NCI-H2227 (cell line): Measurements from ENCODE around the gene BDKRB2.

Experiments used
- DNase-seq: peaks from one replicate; lab custom pipeline; 2025; ENCODE audit not compliant: unreplicated experiment; lab: John Stamatoyannopoulos, UW

The BDKRB2 gene

DNA sequence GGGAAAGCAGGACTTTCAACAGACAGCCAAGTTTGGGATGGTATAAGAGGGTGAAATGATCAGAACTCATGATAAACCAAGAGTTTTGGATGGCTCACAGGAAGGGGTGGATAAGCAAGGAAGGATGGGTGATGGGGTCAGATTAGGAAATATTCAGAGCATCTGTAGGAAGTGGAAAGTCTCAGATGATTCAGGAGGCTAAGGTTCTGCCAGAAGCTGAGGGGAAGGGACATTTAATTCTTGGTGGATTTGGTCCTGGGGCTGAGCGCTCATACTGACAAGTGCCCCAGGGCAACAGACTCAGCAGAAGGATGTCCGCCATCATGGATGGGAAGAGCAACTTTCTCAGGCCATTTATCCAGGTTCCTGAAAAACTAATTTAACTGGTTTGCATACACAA is 28.4 kb upstream of the BDKRB2 start:
- DNase-seq: no peak

DNA sequence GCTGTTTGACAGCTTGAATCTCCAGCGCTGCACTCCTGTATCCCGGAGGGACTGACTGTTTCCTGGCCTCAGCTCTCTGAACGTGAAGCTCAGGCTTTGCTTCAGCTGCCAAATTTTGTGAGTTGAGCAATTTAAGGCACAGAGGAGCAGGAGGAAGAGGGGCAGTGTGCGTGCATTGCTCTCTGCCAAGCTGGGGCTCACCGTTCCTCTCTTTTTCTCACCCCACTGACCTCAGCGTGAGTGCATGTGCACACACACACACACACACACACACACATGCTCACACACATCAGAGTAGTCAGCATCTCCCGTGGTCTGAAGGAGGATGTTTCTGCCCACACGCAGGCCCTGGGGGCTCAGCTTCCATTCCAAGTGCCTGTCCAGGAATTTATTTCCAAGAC is 27.8 kb upstream of the BDKRB2 start:
- no peak for DNase-seq

DNA sequence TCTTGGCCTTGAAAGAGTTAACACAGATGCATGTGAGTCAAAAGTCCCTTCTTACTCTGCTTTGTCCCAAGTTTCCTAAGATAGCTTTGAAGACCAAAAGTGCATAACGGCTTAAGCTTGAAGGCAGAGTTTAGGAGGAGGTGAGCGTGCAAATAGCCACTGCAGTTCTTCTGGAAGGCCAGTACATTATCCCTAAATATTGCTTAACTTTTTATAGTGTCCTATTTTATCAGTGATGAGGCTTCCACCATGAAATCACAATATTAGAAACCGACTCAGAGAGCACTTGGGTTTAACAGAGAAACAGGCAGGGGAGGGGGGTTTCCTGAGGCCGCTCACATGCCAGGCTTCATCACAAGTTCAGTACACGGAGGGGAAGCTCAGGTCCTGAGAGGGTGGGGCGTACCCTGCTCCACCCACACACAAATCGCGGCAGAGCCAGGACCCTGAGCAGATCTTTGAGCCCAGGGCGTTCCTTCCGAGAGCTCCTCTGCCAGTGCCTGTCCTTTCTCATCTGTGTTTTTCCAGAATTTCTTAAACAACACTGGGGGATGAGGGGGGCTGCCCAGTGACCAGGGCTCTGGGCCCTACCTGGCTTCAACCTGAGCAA is 26.8 kb upstream of the BDKRB2 start:
- DNase-seq: no peak

DNA sequence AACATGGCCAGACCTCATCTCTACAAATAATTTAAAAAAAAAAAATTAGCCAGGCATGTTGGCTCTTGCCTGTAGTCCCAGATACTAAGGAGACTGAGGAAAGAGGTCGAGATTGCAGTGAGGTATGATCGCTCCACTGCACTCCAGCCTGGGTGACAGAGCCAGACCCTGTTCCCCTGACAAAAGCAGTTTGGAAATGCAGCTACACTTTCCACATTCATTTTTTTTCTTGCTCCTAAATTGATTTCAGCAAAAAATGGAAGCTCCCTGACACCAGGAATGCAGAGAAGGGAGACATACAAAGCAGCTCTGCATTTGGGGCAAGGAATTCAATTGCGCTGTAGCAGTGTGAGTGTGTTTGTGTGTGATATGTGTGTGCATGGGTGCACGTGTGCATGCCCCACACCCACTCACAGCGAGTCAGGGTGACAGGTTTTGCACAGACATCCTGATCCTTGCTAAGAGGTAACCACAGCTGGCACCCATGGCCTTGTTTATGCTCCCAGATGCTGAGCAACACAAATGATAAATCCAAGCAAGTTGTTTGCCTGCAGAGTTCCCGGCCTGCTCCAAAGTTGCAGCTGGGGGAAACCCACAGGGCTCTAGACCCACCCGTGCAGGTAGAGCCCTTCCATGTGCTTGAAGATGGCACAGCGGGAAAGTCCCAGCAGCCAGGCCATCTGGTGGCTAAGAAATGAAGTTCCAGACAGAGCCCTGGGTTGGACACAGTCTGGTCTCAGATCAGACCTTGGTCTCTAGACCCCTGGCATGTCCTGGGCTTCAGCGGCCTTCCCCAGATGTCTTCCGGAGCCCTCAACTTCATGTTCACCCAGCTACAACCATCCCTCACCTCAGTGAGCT is 25.9 kb upstream of the BDKRB2 start:
- DNase-seq: no peak

DNA sequence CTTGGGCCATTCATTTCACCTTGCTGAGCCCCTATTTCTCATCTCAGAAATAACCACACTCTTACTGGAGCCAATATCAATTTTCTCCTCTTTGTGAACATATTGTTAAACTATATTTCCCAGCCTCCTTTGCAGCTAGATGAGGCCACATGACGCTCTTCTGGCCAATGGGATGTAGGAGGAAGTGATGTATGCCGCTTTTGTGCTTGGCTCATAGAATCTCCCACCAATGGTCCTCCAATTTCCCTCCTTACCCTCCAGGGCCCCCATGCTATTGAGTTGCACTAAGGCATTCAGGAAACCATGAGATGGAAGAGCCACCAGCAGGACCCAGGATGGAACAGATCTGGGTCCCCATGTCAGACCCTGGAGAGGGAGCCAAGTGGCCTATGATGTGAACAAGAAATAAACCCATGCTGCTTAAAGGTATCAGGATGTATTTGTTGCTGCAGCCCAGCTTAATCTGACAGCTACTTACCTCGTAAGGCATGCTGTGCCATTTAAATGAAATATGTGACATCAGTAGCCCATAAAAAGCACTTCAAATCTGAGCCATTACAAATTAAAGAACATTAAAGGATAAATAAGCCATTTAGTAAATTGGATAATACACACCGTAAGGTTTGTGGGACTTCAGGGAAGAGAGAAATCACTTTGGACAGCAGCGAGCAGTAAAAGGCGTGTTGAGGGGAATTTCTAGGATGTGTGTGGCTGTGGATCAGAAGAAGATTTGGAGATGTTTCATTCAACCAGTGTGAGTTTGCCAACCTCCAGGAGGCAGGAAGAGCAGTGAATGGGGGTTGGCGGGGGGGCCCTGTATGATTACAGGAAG is 24.4 kb upstream of the BDKRB2 start:
- no peak for DNase-seq

DNA sequence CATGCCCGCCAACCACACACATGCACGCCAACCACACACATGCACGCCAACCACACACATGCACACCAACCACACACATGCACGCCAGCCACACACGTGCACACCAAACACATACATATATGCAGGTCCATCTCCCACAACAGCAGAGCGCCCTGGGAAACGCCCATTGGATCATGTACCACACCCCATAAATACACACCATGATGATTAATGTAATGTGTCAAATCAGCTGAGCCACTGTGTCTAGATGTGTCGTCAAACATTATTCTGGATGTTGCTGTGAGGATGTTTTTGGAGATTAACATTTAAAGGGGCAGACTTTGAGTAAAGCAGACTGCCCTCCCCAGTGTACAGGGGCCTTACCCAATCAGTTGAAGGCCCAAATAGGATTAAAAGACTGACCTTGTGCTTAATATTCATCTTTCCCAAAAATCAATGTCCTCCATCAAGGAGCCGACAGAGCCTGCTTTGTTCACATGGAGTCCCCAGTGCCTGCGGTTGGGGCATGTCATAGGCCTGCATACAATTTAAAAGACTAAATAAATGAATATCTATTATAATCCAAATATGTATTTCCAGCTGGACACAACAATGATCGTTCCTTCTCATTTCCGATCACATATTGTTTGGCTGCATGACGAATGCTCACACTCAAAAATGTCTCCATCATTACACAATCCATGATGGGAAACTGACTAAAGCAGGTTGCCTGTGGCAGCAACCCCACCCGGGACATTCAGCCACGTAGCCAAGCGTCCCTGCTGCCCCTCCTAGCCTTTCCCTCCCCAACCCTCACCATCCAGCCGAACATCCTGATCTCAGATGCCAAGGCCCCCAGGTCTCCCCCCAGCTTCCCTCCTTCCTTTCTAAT is 23.2 kb upstream of the BDKRB2 start:
- DNase-seq: no peak

DNA sequence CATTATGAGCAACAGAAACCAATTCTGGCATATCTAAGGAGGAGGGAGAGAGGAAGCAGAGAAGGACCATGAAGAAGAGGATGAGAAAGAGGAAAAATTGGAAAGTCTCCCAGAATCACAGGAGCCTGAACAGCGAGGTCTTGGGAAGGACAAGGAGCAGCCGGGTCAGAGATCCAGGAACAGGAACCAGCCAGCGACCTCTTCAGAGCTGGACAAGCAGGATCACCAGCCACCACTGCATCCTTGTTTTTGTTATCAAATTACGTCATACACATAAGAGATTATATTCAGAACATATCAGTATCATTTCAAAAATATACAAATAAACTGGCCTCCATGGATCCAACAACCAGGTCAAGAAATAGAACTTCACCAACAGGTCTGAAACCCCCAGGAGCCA is 22.1 kb upstream of the BDKRB2 start:
- no peak for DNase-seq

DNA sequence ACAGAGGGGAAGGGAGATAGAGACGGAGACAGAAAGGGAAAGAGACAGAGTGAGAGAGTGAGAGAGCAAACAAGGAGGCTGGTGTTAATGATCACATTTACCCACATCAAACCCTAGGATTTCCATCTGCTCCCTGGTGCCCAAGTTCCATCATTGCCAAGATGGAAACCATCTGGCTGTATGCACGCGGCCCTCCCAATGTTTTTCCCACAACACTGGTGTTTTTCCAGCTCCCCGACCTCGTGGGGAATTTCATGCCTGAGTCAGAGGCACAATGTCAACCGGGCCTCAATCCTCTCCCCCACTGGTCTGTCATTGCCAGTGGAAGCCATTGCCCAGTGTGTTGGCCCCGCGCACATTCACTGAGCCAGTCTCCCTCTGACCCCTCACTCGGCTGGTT is 19.9 kb upstream of the BDKRB2 start:
- DNase-seq: no peak

DNA sequence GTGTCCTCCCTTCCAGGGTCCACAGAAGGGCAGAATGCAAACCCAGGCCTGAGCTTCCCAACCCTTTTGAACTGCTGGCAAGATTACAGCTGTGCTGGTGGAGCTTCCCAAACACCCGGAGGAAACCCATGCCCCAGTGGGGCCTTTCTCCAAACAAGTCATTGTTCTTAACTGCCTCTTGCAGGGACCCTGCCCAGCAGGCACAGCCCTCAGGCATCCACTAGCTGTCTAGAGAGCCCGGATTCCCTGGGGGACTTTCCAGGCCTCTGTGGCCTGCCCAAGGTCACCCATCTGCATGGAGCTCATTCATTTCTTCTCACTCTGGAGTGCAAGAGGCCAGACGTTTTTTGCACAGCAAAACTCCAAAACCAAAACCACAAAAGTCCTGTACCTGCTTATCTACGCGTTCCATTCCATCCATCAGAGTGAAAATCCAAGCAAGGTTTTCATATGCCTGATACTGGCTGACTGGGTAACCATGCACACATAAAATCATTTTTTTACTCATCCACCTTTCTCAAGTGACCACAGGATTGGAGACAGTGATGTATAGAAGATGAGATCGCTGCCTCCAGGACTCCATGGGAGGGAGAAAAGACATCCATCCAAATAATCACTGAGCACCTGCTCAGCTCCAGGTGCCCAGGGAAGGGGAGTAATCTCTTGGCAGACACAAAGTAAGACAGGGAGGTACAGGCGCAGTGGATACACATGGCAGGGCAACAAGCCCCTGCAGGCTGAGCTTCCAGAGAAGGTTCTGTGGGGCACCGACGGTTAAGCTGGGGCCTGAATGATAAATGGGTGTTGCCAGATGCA is 17.2 kb upstream of the BDKRB2 start:
- no peak for DNase-seq

DNA sequence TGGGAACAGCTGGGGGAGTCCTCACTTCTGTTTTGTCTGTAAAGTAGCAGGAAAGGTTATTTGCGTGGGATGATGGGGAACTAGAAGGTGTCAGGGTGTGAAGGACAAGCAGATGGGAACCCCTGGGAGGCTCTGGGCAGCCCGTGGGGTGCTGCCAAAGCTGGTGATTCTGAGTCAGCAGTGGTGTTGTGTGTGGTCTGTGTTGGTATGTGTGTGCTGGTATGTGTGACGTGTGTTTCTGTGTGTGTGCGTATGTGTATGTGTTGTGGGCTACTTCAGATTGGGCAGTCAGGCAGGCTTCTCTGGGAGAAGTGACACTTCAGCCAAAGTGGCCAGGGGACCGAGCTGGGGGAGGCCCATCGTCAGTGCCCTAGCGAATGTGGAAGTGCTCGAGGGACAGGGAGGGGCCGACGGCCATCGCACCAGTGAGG is 15.3 kb upstream of the BDKRB2 start:
- DNase-seq: no peak

DNA sequence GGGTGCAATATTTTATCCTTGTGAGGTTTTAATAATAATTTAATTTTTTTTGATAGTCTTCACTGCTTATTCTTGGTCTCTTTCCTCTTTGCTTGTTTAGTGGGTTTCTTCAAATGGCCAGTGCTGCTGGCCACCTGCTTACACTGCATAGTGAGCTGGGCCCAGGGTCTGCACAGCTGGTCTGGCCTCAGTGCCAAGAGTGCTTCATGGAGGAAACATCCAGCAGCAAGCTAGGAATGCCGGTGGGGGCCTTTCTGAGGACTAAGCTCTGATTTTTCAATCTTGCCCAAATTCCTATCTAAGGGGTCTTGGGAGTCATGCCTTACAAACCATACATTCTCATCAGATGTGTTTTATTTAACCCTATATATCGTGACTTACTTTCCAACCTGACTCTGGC is 13.3 kb upstream of the BDKRB2 start:
- no peak for DNase-seq

DNA sequence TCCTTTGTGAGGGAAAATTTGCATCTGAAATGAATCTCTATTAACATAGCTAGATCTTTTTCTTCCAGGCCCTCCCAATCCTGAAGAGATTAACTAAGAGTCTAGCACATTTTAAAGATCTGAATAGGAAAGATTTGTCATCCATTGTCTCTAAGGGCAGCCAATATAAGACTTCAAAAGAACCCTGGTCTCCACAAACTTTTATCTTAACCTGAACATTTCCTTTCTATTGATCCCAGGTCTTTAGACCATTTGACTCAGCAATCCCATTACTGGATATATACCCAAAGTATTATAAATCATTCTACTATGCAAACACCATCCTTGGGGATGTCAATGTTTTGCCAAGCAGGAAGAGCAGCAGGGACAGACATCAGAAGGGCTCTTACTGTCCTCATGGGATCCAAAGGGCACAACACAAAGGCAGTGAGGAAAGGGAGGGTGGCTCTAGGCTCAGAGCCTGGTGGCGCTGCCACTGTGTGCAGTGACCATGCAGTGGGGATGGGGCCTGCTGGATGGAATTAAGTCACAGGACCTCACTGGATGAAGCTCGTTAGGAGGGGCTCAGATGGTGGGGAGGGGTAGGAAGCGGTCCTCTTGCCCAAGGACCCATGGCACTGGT is 12.7 kb upstream of the BDKRB2 start:
- no peak for DNase-seq

DNA sequence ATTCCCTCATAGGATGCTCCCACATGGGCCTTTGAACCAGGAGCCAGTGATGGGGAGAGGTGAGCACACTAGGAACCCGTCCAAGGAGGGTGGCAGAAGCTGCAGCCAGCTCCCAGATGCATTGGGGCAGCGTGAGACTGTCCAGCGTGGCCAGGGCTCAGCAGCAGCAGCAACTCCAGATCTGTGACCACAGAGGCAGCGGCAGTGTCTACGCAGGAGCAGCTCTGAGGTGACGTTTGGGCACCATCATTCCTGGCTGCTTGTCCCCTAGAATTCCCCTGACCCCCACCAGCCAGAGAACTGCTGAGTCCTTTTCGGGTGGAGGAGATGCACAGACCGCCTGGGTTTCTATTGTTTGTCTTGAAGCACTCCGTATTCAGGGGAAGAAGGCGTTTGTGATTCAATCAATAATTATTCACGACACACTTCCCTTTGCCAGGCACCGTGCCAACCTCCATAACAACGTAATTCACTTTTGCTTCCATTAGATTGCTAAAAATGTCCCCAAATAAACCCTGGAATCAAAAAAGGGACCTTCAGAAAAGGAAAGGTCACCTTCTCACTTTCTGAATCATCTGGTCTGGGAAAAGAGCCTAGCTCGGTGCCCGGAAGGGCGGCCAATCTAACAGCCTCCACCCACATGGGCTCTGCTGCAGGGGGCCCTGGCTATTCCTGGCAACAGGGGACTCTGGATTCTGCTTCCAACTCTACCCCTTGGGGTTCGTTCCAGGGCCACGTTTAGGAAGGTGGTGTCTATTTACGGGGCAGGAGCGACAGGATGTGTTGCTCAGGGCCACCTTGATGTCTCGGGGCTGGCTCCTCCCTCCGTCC is 11.4 kb upstream of the BDKRB2 start:
- no peak for DNase-seq

DNA sequence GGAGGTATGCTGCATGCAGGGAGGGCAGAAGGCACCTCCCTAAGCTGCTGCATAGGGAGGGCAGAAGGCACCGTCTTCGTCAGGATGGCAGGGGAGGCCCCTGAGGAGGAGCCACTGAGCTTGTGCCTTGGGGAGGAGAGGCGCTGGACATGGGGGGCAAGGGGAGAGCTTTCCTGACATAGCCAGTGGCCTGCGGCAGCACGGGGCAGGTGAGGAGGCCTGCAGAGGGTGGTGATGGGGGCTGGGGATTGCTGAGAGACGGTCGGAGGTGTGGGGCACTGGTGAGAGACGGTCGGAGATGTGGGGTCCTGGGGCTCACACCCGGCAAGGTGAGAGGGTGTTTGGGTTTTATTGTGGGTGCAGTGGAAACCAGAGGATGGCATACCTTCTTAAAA is 10.4 kb upstream of the BDKRB2 start:
- no peak for DNase-seq

DNA sequence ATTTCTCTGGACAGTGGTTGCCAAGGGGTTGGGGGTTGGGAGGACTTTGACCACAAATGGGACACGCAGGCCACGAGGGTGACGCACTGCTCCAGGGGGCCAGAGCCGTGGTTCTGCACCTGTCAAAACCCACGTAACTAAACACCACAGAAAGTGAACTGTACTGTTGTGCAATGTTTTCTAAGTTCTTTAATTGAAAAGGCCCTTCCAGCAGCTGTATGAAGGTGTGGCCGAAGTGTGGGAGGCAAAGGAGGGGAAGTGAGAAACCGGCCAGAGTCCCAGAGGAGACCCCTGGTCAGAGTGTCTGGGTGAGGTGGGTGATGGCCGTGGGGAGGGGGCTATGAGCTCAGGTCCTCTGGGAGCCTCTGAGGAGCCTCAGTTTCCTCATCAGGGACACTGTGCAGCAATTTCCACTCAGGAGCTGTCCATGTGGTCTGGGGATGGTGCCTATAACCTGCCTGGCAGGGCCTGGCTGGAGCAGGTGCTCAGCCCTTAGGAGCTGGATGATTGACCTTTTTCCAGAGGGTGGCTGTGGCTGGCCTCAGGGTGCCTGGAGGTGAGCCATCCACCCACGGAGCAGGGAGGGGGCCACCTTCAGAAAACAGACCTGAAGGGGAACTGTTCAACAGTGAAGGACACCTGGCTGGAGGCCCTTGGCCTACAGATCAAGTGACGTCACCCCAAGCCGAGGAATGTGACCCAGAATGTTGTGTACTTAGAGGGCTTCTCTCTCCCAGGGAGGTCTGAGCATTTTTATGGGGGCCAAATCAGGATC is 9.8 kb upstream of the BDKRB2 start:
- DNase-seq: no peak

DNA sequence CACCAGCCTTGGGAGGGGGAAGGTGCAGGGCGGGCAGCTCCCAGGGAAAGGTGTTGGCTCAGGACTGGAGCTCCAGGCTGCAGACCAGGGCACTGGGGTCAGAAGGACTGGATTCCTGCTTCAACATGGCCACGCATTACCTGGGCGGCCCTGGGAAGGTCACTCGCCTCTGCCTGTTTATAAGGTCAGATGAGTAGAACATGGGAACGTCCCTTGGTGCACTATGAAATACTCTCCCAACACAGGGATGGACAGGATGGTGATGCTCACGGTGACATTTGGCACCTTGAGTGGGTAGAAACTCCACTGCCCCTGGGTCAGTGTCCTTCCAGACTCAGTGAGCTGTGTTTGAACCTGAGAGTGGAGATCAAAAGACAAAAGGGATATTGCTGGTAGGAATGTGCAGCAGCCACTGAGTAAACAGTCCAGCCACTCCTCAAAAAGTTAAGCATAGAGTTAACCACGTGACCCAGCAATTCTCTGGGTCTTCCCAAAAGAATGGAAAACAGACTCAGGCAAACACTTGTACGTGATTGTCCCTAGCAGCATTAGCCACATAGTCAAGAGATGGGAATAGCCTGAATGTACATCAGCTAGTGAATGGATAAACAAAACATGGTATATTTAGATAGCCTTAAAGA is 9.1 kb upstream of the BDKRB2 start:
- DNase-seq: no peak

DNA sequence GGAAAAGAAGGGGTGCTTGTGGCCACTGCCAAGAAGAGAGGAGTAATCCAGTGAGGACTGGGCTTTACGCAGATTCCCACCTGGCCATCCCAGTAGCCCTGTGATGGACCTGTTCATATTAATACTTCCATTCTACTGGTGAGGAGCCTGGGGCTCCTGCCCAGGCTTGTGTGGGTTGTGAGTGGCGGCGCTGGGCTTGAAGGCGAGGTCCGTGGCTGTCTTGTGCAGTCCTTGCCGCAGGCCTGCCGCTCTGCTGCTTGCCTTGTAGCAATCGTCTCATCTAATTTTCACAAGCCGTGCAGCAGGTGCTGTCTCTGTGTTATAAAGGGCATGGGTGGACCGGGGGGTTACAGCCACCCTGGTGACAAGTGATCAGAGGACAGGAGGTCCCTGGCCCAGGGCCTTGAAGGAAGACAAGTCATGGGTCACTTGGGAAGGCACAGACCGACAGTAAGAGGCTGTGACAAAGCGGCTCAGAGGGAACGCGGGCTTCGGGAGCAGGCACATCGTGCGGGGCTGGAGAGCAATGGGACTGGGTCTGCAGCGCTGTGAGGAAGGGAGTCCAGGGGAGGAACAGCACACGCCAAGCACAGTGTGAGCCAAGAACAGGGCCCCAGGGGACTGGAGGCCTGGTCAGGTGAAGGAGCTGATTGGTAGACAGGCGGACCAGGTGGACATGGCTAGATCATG is 7.3 kb upstream of the BDKRB2 start:
- no peak for DNase-seq
